Muscle of back (tissue), 11 donors: ENCODE measurements around the gene TGDS. TPM values are rescaled to one million over a fixed set of nuclear protein-coding genes. Genes with fewer than 3 reads are reported as not detected.

Experiments used
- DNase-seq, 3 donors: peaks; one replicate each; pipeline versions ENCODE4 v3.0.0 to v3.0.0-alpha.2; 2013
- polyA plus RNA-seq, 10 donors: library from polyadenylated mRNA; unstranded; fragments of 120-200 nt; gene quantifications; one replicate each; pipeline ENCODE4 v1.2.1, GENCODE V29; 2013; ENCODE audit not compliant: insufficient read length in 10 of 10

The TGDS gene
- polyA plus RNA-seq, 10 donors = 9.0 to 14.1 (median 10.7) TPM

DNA sequence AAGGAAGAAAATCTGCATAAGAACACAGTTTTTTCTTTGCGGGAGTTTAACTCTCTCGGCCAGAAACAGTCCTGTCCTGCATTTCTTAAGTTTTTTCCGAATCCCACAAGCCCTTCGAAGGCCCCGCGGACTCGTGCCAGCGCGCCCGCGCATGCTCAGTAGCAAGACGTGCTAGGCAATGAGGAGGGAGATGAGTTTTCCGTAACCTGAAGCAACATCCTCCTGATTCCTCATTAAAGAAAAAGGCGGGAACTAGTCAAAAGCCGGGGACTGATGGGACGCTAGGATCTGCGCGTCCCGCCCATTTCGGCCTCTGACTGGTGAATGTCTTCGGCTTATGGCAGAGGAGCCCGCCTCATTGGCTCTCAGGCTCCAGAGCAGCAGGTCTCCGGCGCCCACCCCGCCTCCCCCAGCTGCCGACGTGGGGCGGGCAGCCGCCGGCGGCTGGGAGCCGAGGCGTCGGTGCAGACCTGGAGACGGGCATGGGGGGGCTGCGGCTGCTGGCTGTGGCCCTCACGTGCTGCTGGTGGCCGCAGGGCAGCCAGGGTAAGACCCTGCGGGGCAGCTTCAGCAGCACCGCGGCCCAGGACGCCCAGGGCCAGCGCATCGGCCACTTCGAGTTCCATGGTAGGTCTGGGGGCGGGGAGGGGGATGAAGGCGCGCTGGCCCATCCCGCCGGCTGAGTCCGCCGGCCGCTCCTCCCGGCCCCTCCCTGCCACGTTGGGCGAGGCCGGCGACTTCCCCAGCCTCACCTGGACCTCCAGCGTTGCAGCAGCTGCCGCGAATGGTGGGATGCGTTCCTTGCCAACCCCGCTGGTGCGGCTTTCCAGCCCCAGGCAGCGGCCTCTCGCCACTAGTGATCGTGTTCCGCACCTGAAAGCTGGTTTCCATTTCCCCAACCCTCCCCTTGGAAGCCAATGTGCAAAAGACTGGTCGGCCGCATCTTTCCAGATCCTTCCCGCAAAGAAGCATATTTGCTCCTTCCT, 5.8 kb upstream of the TGDS start, which contains the start of gene GPR180:
Gene GPR180 (plus strand): TSS at position 412 of the 986 bp plus-strand sequence. CDS start 71 bp downstream, at position 483.
- peak; percentile 98 to 100 (median 99) for DNase-seq

DNA sequence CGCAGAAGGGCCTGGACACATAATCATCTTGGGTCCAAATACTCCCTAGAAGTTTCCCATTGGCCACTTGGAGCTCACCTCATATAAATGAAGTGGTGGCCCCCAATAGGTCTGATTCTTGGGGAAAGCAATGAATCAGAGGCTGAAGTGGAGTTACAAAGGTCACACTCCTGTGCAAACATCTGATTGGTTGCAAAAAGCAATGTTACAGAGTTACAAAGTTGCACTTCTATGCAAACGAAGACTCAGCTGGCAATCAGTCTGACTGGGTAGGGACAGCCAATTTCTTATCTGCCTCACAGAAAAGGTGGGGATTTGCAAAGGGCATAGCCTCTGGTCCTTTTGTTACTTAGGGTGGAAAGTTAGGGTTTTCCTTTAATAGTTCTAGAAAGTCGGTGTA, 3.9 kb upstream of the TGDS start:
- no peak for DNase-seq

DNA sequence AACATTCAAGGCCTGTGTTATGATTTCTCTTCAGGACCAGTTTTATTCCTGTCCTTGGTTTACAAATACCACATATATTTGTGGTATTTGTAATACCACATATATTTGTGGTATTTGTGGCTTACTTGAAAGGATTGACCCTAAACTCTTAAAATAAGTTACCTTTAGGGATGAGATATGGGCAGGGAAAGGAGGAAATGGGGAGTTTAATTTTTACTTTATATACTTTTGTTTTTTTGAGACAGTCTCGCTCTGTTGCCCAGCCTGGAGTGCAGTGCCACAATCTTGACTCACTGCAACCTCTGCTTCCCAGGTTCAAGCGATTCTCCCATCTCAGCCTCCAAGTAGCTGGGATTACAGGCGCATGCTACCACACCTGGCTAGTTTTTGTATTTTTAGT, 2.3 kb upstream of the TGDS start:
- DNase-seq = no peak

DNA sequence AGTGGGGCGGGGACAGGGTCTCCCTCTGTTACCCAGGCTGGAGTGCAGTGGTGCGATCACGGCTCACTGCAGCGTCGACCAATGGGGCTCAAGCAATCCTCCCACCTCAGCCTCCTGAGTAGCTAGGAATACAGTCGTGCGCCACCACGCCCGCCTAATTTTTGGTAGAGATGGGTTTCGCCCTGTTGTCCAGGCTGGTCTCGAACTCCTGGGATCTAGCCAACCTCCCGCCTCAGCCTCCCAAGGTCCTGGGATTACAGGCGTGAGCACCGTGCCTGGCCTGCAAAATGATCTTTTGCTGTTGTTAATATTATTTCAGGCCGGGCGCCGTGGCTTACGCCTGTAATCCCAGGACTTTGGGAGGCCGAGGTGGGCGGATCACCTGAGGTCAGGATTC, 621 bp upstream of the TGDS start:
- no peak for DNase-seq

DNA sequence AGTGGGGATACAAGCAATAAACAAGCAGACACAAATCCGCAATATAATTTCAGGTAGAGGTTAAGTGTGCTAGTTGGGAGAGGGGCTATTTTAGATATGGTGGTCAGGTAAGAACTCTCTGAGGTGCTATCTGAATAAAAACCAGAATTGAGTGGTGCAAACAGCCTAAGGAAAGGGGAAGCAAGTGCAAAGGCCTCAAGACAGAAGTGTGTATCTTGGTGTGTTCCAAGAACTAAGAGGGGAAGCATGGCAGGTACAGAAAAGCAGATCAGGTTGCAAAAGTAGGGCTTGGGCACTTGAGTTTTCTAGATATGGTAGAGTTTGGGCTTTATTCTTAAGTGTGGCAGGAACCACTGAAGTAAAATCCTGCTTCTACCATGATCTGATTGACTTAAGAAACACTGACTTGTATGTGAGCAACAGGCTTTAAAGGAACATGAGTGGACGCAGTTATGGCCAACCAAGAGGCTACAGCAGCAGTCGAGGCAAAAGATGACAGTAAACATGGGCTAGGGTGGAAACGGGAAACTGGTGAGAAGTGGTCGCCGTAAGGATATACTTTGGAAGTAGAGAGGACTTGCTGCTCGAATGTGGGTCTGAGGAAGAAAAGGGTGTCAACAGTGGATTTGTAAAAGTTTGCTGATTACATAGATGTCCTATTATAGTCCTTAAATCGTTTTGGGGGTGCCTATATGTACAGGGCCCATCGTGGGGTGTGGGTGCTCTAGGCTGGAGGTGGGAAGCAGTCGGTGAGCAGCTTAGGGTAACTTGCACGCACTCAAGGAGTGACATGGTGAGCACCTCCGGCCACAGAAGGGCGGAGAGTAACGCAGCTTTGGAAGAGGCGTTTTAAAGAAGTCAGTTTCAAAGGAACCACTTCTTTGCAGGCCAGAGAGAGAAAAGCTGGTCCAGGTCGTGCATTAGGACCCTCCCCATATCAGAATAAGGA, 677 bp downstream of the TGDS start:
- peak in 2 of 3 donors; percentile 10 to 28 for DNase-seq

DNA sequence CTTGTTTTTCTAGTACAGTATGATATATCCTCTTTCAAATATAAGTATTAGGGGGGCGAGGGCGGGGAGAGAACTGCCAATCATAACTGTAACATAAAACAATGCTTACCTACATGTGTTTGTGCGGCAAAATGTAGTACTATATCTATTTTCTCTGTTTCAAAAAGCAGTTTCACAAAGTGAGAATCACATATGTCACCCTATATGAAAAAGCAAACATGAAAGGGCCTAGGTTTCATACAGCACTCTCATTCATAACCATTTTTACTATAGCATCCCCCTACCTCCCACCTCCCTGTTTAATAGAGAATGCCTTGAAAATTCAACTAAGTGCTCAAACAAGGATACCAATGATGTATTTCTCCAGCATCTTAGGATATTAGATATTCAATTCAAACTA, 5.2 kb downstream of the TGDS start:
- no peak for DNase-seq

DNA sequence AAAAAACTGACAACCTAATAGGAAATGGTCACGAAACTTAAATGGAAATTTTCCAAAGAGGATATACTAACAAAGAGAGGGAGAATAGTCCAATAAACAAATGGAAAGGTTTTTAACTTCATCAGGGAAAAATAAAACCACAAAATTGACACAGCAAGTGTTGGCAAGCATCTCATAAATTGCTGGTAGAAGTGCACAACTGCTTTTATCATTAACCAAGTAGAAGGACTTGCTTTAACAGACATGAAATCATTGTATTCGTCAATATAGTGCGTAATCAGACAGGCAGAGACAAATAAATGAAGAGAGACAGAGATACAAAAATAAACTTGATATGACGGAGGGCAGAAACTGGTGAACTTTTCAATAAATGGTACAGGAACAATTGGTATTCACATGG, 7.4 kb downstream of the TGDS start:
- peak in 1 of 3 donors; percentile 21 for DNase-seq

DNA sequence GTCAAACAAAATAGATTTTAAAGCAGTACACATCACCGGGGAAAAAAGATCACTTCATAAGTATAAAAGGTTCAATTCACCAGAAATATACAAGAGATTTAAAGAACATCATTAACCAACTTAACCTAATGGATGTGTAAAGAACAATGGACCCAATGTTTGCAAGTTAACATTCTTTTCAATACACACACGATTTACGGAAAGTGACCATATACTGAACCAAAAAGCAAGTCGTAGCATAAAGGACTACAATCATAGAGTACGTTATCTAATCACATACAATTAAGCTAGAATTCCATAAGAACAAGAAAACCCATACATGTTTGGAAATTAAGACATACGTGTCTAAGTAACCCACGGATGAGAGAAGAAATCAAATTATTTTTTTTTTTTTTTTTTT, 9.6 kb downstream of the TGDS start:
- no peak for DNase-seq

DNA sequence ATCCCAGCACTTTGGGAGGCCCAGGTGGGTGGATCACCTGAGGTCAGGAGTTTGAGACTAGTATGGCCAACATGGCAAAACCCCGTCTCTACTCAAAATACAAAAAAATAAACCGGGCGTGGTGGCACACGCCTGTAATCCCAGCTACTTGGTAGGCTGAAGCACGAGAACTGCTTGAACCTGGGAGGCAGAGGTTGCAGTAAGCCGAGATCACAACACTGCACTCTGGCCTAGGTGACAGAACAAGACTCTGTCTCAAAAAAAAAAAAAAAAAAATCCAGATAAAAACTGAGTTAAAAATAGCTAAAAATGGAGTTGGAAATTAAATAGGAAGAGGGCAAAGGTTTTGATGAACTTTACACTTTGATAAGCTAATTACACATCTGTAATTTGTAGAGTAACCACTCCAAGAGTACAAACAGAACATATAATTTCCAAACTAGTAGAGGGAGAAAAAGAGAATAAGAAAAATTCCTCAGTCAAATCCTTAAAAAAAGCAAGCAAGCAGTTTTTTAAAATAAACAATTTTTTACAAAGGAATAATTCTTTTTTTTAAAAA, 10.3 kb downstream of the TGDS start:
- no peak for DNase-seq

DNA sequence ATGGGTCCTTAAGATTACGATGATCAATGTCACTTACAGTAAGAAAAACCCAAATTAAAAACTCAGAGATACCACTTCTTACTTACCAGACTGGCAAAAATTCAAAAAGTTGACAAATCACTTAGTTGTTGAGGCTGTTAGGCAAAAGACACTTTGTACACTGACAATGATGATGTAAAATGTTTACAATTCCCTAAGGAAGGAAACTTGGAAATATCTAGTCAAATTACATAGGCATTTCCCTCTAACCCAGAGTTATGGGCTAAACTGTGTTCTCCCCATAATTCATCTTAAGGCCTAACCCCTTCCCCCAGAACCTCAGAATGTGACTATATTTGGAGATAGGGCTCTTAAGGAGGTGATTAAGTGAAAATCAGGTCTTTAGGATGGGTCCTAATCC, 12.0 kb downstream of the TGDS start:
- no peak for DNase-seq

DNA sequence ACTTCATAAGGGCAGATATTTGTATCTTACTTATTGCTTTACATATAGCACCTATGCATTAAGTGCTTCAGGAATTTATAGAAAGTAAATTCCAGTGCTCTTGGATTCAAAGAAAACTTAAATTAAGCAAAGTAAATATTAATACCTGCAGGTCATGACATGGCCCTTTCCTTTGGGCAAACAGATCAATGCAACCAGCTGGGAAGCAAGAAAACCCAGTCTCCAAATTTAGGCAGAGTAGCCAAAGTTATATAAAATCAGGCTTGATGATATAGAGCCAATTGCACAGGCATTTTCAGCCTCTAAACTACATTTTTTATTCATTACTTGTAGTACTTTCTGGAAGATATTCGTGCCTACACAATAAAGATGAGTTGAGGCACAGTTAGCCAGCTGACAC, 16.9 kb downstream of the TGDS start:
- DNase-seq = no peak

DNA sequence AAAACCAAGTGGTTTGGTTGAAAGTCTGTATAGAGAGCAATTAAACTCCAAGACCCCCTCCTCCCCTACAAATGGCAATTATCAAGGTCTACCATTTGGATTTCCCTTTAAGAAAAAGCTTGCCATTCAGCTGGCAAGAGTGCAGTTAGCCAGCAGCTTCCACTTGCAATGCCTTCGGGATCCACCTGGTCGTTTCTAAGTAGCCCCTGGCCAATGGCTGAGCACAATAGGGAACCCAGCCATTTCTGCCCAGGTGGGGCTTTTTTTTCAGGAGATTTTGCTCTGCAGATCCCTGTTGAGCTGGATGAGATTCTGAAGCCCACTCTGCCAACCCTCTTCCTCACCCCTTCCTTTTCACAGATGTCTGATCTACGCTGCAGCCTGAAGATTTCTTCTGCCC, 26.3 kb downstream of the TGDS start:
- DNase-seq = no peak

DNA sequence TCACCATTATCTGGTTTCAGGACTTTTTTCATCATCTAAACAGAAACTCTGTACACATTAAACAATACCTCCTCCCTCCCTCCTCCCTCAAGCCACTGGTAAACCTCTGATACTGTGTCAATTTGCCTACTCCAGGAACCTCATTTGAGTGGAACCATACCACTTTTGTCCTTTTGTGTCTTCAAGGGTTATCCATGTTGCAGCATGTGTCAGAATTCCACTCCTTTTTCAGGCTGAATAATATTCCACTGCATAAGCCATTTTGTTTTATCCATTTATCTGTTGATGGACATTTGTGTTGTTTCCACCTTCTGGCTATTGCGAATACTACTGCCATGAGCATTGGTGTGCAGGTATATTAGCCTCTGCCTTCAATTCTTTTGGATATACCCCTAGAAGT, 27.5 kb downstream of the TGDS start:
- DNase-seq = no peak

DNA sequence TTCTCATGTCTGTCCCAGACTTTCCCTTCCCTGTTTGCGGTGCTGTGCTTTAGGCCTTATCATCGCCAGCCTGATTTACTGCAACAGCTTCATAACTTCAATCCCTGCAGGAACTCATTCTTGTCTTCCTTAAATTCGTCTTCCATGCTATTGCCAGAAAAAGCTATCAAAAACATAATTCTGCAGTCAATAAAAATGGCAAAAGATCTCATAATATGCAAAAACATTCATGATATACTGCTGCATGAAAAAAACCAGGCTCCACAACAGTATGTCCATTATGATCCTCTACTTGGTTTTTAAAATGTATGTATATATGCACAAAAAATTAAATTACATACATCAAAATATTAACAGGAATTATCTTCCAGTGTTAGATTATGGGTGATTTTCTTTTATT, 28.4 kb downstream of the TGDS start:
- peak in 1 of 3 donors; percentile 21 for DNase-seq

DNA sequence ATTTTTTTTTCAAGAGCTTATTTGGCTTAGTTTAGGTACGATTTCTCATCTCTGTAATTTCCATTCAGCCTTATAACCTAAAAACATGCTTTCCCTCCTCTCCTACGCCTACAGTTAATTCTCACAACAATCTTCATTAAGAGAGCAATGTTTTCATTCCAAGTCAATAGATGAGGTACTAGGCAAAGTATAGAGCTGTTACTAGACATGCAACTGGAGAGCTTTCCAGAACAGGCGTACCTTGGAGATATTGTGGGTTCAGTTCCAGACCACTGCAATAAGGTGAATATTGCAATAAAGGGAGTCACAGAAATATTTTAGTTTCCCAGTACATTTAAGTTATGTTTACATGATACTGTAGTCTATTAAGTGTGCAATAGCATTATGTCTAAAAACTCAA, 34.8 kb downstream of the TGDS start:
- no peak for DNase-seq

DNA sequence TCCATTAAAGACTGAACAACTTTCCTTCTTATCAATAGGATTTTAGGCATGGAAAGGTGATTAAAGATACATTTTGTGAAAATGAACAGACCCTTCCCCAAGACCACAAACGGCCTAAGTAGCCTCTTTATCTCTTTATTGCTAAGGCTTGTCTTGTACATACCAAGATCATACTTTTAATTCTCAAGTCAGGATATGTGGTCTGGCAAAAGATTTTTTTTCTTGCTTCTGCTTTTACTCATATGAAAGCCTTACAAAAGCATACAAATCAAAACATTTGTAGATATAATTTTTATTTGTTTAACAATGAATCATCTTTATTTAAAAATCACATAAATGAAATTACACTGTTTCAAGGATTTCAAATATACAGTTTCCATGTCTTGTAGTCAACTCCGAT, 35.8 kb downstream of the TGDS start:
- DNase-seq = no peak

DNA sequence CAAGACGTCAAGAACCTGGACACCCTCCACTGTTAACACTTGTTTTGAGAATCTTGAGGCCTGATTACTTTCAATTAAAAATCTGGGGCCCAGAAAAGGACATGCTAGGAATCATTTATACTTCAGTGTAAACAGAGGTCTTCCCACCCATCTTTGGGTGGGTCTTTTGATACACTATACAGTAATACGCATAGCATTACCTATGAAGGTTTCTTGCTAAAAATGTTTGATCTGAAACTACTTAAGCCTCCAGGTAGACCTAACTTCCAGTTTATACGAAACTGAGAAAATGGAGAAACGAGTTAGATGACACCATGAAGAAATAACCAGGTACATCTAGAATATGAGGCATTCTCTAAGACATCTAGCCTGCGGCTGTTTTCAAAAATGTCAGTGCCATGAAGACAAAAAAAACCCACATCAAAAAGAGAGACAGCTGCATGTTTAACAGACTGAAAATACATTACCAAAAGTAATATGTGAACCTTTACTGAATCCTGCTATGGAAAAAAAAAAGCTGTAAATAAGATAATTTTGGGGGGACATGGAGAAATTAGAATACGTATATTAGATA, 36.6 kb downstream of the TGDS start:
- no peak for DNase-seq

DNA sequence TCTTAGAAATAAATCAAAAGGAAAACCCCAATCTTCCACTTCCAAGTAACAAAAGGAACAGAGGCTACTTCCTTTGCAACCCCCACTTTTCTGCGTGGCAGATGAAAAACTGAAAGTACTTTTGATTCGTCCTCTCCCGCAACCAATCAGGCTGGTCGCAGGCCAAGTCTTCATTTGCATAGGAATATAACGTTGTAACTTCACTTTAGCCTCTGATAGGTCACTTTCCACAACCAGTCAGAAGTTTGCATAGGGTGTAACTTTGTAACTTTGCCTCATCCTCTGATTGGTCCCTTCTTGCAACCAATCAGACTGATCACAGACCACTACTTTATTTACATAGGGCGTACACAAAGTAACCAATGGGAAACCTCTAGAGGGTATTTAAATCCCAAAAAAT, 37.2 kb downstream of the TGDS start:
- no peak for DNase-seq

DNA sequence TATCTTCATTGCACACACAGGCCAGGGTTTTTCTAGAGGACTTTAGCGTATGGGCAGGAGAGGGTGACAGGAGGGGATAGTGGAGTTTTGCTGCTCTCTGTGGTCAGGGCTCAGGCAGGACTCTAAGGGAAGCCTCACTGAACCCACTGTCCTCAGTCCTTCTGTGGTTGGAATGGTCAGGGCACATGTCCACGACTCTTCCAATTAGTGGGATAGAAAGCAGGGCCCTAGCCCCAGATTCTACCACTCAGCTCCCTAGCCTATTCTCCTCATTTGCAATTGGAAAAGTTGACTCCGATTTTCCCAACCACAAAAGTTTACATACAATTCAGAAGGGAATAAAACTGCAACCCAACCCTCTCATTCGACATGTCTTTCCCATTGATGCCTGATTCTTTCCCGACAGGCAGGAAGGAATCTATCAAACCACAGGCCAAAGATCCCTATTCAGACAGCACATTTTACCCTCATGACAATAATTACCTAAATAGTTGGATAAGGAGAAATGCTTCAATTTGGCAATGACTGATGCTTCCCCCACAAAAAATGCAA, 38.2 kb downstream of the TGDS start:
- peak in 1 of 3 donors; percentile 42 for DNase-seq

DNA sequence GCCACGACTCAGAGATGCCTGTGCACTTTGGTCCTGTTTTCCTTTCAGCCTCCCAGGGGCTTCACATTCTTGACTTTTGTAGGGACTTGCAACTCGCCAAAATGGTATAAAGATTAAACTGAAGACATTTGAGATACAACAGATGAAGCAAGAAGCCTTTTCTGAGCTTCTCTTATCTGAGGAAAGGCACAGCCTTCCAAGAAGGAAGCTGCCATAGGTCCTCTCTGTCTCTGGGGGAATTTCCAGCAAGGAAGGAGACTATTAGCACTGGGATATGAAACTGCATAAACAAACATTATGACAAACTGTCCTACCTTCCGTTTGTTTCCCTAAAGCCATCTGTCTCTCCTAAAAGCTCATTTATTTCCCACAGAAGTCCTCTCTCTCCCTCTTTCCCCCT, 39.3 kb downstream of the TGDS start:
- peak in 1 of 3 donors; percentile 17 for DNase-seq

DNA sequence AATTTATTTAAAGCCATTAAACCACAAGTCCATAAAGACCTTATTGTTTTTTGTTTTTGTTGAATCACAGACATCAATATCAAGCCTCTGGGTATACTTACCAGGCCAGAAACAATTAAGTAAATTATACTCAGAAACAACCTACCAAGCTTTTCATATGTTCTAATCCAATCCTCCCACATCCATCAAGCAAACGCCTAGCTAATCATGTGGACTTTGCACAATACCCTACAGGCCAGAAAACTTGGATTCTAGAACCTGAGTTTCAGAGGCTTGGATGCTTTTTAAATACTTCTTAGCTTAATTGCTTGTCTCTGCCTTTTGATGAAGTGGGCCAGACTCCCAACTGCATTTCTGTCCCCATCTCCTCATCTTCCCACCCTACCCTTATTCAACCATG, 39.9 kb downstream of the TGDS start:
- DNase-seq = peak in 1 of 3 donors; percentile 26
